ENCODE measurements around the gene PPP6C.
"Not testable (repeated sequence)": the region's sequence is repeated elsewhere in the genome, so short reads cannot be mapped to it uniquely, and the experiment has no call there.

PPP6C gene

GRCh38 chr9:125189361-125190289 is at the start of gene PPP6C:
PPP6C (minus strand) TSS chr9:125189803; CDS start chr9:125189718, 85 bp downstream.
- Histone ChIP-seq H3K4me1 (ENCODE audit: control insufficient read depth, insufficient read depth, low read length) (peaks cover 8% of the 10 kb centered on the region), H3K36me3 (ENCODE audit: control insufficient read depth in 2 of 2, insufficient read depth in 2 of 2, low read length in 2 of 2) (no peaks in the 10 kb centered on the region), H3K9ac (ENCODE audit: low read length in 2 of 2) (peak within 1 kb of the TSS; percentile 91 to 94), H3K27ac (ENCODE audit: low read length) (peak within 1 kb of the TSS; percentile 94), H3K9me3 (ENCODE audit: control insufficient read depth in 2 of 2, low read length in 2 of 2) (no peaks in the 10 kb centered on the region), H3K4me3 (ENCODE audit: low read length in 2 of 2) (peak within 1 kb of the TSS; percentile 92 to 99), H3K27me3 (ENCODE audit: control insufficient read depth in 1 of 2, insufficient read depth in 2 of 2, low read length in 2 of 2) (no peaks in the 10 kb centered on the region)

- H3K9ac ChIP-seq (ENCODE audit: low read length in 2 of 2) = no peak overlapping the region
- H3K4me1 ChIP-seq (ENCODE audit: control insufficient read depth, insufficient read depth, low read length) = peaks cover 35% of the 10 kb centered on the region
- H3K27me3 ChIP-seq (ENCODE audit: control insufficient read depth in 1 of 2, insufficient read depth in 2 of 2, low read length in 2 of 2) = no peaks in the 10 kb centered on the region
- peaks cover 39 to 45% of the 10 kb centered on the region in 2 donors for H3K36me3 ChIP-seq (ENCODE audit: control insufficient read depth in 2 of 2, insufficient read depth in 2 of 2, low read length in 2 of 2)
- H3K4me3 ChIP-seq (ENCODE audit: low read length in 2 of 2) = peak overlapping the region; percentile 93 to 99
- H3K9me3 ChIP-seq (ENCODE audit: control insufficient read depth in 2 of 2, low read length in 2 of 2) = no peaks in the 10 kb centered on the region
- H3K27ac ChIP-seq (ENCODE audit: low read length) = no peak overlapping the region
These were observed 49.4 kb upstream of the PPP6C start for GRCh38 chr9:125238915-125239446.

GRCh38 chr9:125238127-125238914 is 48.7 kb upstream of the PPP6C start:
- H3K27me3 ChIP-seq (ENCODE audit: control insufficient read depth in 1 of 2, insufficient read depth in 2 of 2, low read length in 2 of 2) = no peaks in the 10 kb centered on the region
- H3K36me3 ChIP-seq (ENCODE audit: control insufficient read depth in 2 of 2, insufficient read depth in 2 of 2, low read length in 2 of 2) = peaks cover 42 to 50% of the 10 kb centered on the region in 2 donors
- no peak overlapping the region for H3K27ac ChIP-seq (ENCODE audit: low read length)
- peaks cover 35% of the 10 kb centered on the region for H3K4me1 ChIP-seq (ENCODE audit: control insufficient read depth, insufficient read depth, low read length)
- H3K9me3 ChIP-seq (ENCODE audit: control insufficient read depth in 2 of 2, low read length in 2 of 2) = no peaks in the 10 kb centered on the region
- H3K4me3 ChIP-seq (ENCODE audit: low read length in 2 of 2) = peak overlapping the region; percentile 18 to 99
- H3K9ac ChIP-seq (ENCODE audit: low read length in 2 of 2) = no peak overlapping the region

DNA sequence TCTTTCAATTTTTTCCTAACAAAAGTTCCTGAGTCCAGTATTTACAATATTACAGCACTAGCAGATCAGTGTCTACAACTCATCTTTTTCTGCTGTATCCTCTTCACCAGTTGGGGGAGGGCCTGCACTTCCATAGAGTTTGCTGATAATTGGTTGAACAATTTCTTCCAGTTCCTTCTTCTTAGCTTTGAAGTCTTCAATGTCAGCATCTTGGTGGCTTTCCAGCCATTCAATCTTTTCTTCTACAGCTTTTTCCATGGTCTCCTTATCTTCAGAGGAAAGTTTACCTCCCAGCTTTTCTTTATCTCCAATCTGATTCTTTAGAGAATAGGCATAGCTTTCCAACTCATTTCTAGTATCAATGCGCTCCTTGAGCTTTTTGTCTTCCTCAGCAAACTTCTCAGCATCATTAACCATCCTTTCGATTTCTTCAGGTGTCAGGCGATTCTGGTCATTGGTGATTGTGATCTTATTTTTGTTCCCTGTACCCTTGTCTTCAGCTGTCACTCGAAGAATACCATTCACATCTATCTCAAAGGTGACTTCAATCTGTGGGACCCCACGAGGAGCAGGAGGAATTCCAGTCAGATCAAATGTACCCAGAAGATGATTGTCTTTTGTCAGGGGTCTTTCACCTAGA is 47.0 kb upstream of the PPP6C start:
- not testable (repeated sequence) for H3K4me3 ChIP-seq (ENCODE audit: low read length in 2 of 2); H3K9ac ChIP-seq (ENCODE audit: low read length in 2 of 2); H3K27ac ChIP-seq (ENCODE audit: low read length); H3K27me3 ChIP-seq (ENCODE audit: control insufficient read depth in 1 of 2, insufficient read depth in 2 of 2, low read length in 2 of 2); H3K9me3 ChIP-seq (ENCODE audit: control insufficient read depth in 2 of 2, low read length in 2 of 2)
- Histone ChIP-seq H3K4me1 (ENCODE audit: control insufficient read depth, insufficient read depth, low read length) (peaks cover 28% of the 10 kb centered on the region), H3K36me3 (ENCODE audit: control insufficient read depth in 2 of 2, insufficient read depth in 2 of 2, low read length in 2 of 2) (peaks cover 45 to 55% of the 10 kb centered on the region in 2 donors)

GRCh38 chr9:125235804-125236519 is 46.4 kb upstream of the PPP6C start:
- Histone ChIP-seq H3K9ac (ENCODE audit: low read length in 2 of 2) (peak overlapping the region in 1 of 2 donors; percentile 38), H3K4me3 (ENCODE audit: low read length in 2 of 2) (no peak overlapping the region), H3K36me3 (ENCODE audit: control insufficient read depth in 2 of 2, insufficient read depth in 2 of 2, low read length in 2 of 2) (peaks cover 46 to 55% of the 10 kb centered on the region in 2 donors), H3K27me3 (ENCODE audit: control insufficient read depth in 1 of 2, insufficient read depth in 2 of 2, low read length in 2 of 2) (no peaks in the 10 kb centered on the region), H3K4me1 (ENCODE audit: control insufficient read depth, insufficient read depth, low read length) (peaks cover 28% of the 10 kb centered on the region), H3K9me3 (ENCODE audit: control insufficient read depth in 2 of 2, low read length in 2 of 2) (no peaks in the 10 kb centered on the region), H3K27ac (ENCODE audit: low read length) (no peak overlapping the region)

DNA sequence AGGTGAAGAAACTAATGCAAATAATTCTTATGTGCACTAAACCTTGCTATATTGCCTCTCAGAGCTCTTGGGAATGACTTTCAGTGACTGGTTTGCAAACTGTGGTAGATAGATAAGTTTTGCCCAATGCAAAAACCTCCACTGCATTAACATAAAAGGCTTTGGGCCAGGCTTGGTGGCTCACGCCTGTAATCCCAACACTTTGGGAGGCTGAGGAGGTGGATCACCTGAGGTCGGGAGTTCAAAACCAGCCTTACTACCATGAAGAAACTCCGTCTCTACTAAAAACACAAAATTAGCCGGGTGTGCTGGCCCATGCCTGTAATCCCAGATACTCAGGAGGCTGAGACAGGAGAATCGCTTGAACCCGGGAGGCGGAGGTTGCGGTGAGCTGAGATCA is 44.5 kb upstream of the PPP6C start:
- Histone ChIP-seq H3K4me1 (ENCODE audit: control insufficient read depth, insufficient read depth, low read length) (peaks cover 26% of the 10 kb centered on the region), H3K36me3 (ENCODE audit: control insufficient read depth in 2 of 2, insufficient read depth in 2 of 2, low read length in 2 of 2) (peaks cover 49 to 57% of the 10 kb centered on the region in 2 donors)
- H3K27ac ChIP-seq (ENCODE audit: low read length) = not testable (repeated sequence)

DNA sequence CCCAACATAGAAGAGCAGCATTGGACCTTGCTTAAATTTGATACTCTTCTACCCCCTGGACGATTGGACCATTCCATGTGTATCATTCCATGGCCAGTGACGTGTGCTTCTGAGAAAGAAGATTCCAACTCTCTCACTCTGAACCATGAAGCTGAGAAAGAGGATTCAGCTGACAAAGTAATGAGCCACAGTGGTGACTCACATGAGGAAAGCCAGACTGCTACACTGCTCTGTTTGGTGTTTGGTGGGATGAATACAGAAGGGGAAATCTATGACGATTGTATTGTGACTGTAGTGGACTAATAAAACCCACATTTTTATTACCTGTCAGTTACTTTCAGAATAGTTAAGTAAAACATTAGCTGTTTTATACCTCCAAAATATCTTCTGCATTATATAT is 44.1 kb upstream of the PPP6C start:
- Histone ChIP-seq H3K27ac (ENCODE audit: low read length) (no peak overlapping the region), H3K9ac (ENCODE audit: low read length in 2 of 2) (peak overlapping the region in 1 of 2 donors; percentile 17), H3K4me1 (ENCODE audit: control insufficient read depth, insufficient read depth, low read length) (peaks cover 22% of the 10 kb centered on the region), H3K9me3 (ENCODE audit: control insufficient read depth in 2 of 2, low read length in 2 of 2) (no peaks in the 10 kb centered on the region), H3K27me3 (ENCODE audit: control insufficient read depth in 1 of 2, insufficient read depth in 2 of 2, low read length in 2 of 2) (no peaks in the 10 kb centered on the region), H3K36me3 (ENCODE audit: control insufficient read depth in 2 of 2, insufficient read depth in 2 of 2, low read length in 2 of 2) (peaks cover 45 to 53% of the 10 kb centered on the region in 2 donors), H3K4me3 (ENCODE audit: low read length in 2 of 2) (no peak overlapping the region)

More for the DNA sequence above, 44.5 kb upstream of the PPP6C start:
- not testable (repeated sequence) for H3K9me3 ChIP-seq (ENCODE audit: control insufficient read depth in 2 of 2, low read length in 2 of 2); H3K27me3 ChIP-seq (ENCODE audit: control insufficient read depth in 1 of 2, insufficient read depth in 2 of 2, low read length in 2 of 2); H3K4me3 ChIP-seq (ENCODE audit: low read length in 2 of 2)
- H3K9ac ChIP-seq (ENCODE audit: low read length in 2 of 2) = peak overlapping the region in 1 of 2 donors; percentile 17

GRCh38 chr9:125227761-125228160 is 38.2 kb upstream of the PPP6C start:
- Histone ChIP-seq H3K4me3 (ENCODE audit: low read length in 2 of 2) (no peak overlapping the region), H3K27me3 (ENCODE audit: control insufficient read depth in 1 of 2, insufficient read depth in 2 of 2, low read length in 2 of 2) (no peaks in the 10 kb centered on the region), H3K27ac (ENCODE audit: low read length) (no peak overlapping the region), H3K36me3 (ENCODE audit: control insufficient read depth in 2 of 2, insufficient read depth in 2 of 2, low read length in 2 of 2) (peaks cover 10 to 14% of the 10 kb centered on the region in 2 donors), H3K4me1 (ENCODE audit: control insufficient read depth, insufficient read depth, low read length) (no peaks in the 10 kb centered on the region), H3K9ac (ENCODE audit: low read length in 2 of 2) (no peak overlapping the region), H3K9me3 (ENCODE audit: control insufficient read depth in 2 of 2, low read length in 2 of 2) (no peaks in the 10 kb centered on the region)

DNA sequence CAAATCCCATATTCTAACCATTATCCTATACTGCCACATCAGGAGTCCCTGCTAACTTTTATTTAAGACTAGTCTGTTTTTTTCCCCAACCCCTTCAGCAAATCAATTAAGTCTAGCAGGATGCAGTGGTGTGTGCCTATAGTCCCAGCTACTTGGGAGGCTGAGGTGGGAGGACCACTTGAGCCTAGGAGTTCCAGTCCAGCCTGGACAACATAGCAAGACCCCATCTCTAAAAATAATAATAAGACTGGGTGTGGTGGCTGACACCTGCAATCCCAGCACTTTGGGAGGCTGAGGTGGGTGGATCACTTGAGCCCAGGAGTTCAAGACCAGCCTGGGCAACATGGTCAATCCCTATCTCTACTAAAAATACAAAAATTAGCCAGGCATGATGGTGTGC is 35.3 kb upstream of the PPP6C start:
- not testable (repeated sequence) for H3K4me3 ChIP-seq (ENCODE audit: low read length in 2 of 2); H3K4me1 ChIP-seq (ENCODE audit: control insufficient read depth, insufficient read depth, low read length); H3K27me3 ChIP-seq (ENCODE audit: control insufficient read depth in 1 of 2, insufficient read depth in 2 of 2, low read length in 2 of 2); H3K27ac ChIP-seq (ENCODE audit: low read length); H3K9ac ChIP-seq (ENCODE audit: low read length in 2 of 2); H3K9me3 ChIP-seq (ENCODE audit: control insufficient read depth in 2 of 2, low read length in 2 of 2)
- H3K36me3 ChIP-seq (ENCODE audit: control insufficient read depth in 2 of 2, insufficient read depth in 2 of 2, low read length in 2 of 2) = peaks cover 10 to 15% of the 10 kb centered on the region in 2 donors

- Histone ChIP-seq H3K4me3 (ENCODE audit: low read length in 2 of 2) (no peak overlapping the region), H3K9me3 (ENCODE audit: control insufficient read depth in 2 of 2, low read length in 2 of 2) (no peaks in the 10 kb centered on the region), H3K4me1 (ENCODE audit: control insufficient read depth, insufficient read depth, low read length) (no peaks in the 10 kb centered on the region), H3K9ac (ENCODE audit: low read length in 2 of 2) (no peak overlapping the region), H3K27ac (ENCODE audit: low read length) (no peak overlapping the region), H3K27me3 (ENCODE audit: control insufficient read depth in 1 of 2, insufficient read depth in 2 of 2, low read length in 2 of 2) (no peaks in the 10 kb centered on the region), H3K36me3 (ENCODE audit: control insufficient read depth in 2 of 2, insufficient read depth in 2 of 2, low read length in 2 of 2) (peaks cover 6 to 7% of the 10 kb centered on the region in 2 donors)
These were observed 29.0 kb upstream of the PPP6C start for GRCh38 chr9:125218621-125219020.
